Measurements from ENCODE around the gene PXYLP1.
"Not testable (repeated sequence)": the region's sequence is repeated elsewhere in the genome, so short reads cannot be mapped to it uniquely, and the experiment has no call there.

The PXYLP1 gene, protein sequence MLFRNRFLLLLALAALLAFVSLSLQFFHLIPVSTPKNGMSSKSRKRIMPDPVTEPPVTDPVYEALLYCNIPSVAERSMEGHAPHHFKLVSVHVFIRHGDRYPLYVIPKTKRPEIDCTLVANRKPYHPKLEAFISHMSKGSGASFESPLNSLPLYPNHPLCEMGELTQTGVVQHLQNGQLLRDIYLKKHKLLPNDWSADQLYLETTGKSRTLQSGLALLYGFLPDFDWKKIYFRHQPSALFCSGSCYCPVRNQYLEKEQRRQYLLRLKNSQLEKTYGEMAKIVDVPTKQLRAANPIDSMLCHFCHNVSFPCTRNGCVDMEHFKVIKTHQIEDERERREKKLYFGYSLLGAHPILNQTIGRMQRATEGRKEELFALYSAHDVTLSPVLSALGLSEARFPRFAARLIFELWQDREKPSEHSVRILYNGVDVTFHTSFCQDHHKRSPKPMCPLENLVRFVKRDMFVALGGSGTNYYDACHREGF

DNA sequence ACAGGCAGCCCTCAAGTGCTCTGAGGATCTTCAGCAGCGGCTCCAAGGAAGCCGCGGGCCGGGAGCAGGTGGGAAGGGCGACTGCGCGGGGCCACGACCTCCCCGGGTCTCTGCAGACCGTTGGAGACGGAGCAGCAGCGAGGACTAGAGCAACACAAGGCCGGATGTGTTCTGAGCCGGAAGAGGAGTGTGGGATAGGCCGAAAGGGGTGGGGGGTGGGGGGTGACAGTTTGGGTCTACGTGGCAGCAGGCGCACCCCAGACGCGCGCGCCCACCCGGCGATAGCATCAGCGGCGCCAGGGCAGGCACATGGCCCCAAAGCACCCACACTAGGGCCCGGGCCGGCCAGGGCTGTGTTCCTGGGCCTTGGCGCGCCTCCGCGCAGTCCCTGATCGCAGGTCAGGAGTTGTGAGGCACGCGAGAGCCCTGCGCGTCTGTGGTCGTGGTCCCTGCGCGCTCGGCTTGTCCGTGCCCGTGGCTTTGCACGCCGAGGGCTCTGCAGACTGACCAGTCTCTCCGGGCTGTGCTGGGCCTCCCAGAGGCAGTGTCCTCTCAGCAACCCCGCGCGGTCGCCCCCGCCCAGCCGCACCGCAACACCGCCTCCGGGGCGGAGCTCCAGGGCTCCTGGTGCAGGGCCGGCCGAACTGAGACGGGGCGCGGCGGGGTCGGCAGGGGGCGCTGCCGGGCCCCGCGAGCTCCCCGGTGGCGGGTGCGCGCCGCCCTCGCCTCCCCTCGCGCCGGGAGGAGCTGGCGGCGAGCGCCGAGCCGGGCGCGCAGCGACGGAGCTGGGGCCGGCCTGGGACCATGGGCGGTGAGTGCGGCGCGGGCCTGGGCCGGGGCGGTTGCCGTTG is at the start of gene PXYLP1:
TSS of gene PXYLP1 (plus strand) at position 725 of the 851 bp plus-strand sequence. CDS start 28,351 bp downstream, outside the sequence.
- peak; percentile 96 for DNase-seq (ENCODE audit: low spot score)

- DNase-seq (ENCODE audit: low spot score), result no peak
These were observed 48.0 kb upstream of the PXYLP1 start for GRCh38 chr3:141183606-141184005.

DNA sequence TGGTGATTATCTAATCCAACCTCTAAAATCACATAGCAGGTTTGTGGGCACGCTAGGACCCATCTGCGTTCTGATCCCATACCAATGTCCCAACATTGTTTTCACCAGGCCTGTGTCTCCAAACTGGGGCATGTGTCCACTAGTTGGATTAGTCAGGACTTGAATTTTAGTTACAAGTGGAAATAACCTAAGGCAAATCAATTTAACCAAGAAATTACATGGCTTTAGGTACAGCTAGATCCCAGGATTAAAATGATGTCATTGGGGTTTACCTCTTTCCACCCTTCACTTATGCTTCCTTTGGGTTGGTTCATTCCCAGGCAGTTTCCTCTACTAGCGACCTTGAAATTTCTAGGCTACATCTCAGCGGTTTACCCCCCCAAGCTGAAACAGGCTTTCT is 47.2 kb upstream of the PXYLP1 start:
- no peak for DNase-seq (ENCODE audit: low spot score)

DNA sequence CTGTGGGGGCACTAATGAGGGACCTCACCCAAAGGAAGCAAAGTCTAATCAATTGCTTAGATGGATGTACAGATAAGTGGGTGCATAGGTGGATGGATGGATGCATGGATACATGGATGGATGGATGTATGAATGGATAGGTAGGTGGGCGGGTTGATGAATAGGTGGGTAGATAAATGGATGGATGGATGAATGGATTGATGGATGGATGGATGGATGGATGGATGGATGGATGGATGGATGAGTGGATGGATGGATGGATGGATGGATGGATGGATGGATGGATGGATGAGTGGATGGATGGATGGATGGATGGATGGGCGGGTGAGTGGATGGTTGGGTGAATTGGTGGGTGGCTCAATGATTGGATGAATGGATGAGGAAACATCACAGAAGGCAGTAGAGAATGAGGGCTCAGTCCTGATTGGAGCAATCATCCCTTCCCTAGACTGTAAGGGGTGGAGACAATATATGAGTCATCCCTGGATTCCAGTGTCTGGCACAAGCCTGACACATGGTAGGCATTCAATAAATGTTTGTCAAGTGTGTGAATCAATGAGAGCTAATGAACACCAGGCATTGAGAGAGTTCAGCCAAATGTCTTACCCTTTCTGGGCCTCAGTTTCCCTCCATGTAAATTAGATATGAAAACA is 40.4 kb upstream of the PXYLP1 start:
- no peak for DNase-seq (ENCODE audit: low spot score)

DNA sequence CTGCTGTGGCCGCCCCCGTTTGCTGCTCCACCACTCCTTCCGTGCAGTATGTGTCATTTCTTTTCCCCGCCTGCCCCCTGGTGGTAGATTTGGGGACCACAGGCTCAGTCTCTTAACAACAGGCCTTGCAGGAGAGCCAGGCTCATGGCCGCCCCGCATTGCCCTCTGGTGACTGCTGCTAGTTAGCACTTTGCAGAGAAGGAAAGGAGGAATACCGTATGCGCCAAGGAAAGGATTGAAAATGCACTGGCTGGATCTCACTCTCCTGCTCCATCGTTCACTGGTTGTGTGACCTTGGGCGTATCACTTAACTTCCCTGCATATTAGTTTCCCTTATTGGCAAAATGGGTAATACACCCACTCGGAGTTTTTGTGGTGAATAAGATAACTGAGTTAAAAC is 39.3 kb upstream of the PXYLP1 start:
- DNase-seq (ENCODE audit: low spot score), result peak; percentile 99

DNA sequence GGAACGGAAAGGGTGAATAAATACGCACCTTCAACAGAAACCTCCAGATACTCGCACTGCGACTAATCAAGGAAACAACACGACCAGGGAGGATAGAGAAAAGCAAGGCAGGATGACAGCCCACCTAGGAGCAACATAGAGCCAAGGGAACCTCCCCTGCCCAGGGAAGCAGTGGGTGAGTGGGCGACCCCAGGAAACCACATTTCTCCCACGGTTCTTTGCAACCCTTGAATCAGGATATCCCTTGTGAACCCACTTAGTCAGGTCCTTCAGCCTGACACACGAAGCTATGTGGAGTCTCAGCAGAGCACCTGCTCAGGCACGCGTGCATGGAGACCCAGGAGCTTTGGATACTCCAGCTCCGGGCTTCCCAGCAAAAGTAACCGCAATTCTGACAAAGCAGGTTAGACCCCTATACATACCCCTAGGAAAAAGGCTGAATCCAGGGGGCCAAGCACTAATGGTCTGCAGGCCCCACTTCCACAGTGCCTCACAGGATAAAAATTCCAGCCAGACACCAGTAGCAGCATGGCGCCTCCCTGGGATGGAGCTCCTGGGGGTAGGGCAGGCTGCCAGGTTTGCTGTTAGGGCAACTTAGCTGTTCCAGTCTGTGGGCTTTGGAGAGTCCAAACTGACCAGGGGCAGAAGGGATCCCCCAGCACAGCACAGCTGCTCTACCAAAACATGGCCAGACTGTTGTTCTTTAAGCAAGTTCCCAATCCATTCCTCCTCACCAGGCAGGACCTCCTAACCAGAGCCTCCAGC is 38.4 kb upstream of the PXYLP1 start:
- no peak for DNase-seq (ENCODE audit: low spot score)

GRCh38 chr3:141201122-141201521 is 30.5 kb upstream of the PXYLP1 start:
- DNase-seq (ENCODE audit: low spot score), result no peak

GRCh38 chr3:141202682-141203081 is 28.9 kb upstream of the PXYLP1 start:
- no peak for DNase-seq (ENCODE audit: low spot score)

DNA sequence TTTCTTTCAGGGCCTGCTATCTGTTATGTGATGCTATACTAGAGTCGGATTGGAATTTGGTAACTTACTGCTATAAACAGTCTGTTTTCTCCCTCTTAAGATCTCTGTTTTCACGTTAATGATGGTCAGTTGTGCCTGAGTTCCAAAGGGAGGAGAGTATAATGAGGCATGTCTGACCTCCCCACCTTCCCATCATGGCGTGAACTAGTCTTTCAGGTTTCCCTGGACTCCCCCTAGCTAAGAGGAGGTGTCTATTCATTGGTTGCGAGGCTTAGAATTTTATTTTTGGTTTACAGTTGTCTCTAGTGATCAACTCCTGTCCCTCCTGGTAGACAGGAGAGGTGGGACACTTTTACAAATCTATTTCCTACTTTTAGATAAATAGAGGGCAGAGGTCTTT is 27.8 kb upstream of the PXYLP1 start:
- no peak for DNase-seq (ENCODE audit: low spot score)

- DNase-seq (ENCODE audit: low spot score), result no peak
These were observed 27.3 kb upstream of the PXYLP1 start for GRCh38 chr3:141204343-141204742.

GRCh38 chr3:141211306-141211705 is 20.3 kb upstream of the PXYLP1 start:
- not testable (repeated sequence) for DNase-seq (ENCODE audit: low spot score)

GRCh38 chr3:141212101-141212500 is 19.5 kb upstream of the PXYLP1 start:
- DNase-seq (ENCODE audit: low spot score), result no peak

- no peak for DNase-seq (ENCODE audit: low spot score)
These were observed 19.1 kb upstream of the PXYLP1 start for GRCh38 chr3:141212555-141212954.

DNA sequence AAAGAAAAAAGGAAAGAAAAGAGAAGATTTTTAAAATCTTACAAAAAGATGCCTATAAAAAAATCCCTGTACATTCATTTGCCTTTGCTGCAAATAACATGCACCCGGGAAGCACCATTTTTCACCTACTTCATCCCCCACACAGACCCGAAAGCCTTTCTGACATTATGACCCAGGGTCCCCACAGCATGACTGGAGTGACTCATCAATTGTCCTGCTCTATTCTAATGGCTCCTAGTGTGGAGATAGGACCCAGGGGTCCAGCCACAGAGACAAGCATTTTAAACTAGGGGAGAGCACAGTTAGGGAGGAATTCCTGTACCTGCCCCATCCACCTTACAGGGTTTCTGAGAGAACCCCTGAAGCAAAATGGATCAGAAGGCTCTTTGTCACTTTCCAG is 14.7 kb upstream of the PXYLP1 start:
- no peak for DNase-seq (ENCODE audit: low spot score)

- DNase-seq (ENCODE audit: low spot score), result no peak
These were observed 14.2 kb upstream of the PXYLP1 start for GRCh38 chr3:141217389-141217788.

DNA sequence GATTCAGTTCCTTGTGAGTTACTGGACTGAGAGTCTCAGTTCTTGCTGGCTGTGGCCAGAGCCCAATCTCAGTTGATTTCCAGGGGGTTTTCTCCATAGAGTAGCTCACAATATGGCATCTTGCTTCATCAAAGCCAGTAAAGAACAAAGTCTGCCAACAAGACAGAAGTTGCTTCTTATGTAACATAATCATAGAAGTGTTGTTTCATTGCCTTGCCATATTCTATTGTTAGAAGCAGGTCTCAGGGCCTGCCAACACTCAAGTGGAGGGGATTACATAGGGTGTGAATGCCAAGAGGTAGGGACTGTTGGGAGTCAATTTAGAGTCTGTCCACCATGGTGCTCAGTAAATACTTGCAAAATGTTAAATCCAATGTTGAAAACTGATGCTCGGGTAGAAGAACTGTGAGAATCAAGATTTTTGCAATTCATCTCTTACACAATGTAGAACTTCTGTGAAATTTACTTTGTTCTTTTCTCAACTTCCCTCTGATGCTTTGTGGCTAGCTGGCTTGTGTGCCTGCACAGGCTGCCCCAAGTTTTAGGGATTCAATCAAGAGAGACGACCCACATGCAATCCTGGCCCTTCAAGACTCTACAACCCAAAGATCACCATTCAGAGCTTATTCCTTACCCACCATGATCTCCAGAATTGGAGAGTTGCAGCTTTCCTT is 13.3 kb upstream of the PXYLP1 start:
- DNase-seq (ENCODE audit: low spot score), result no peak

- DNase-seq (ENCODE audit: low spot score), result no peak
These were observed 12.7 kb upstream of the PXYLP1 start for GRCh38 chr3:141218926-141219325.

- DNase-seq (ENCODE audit: low spot score), result no peak
These were observed 7.9 kb upstream of the PXYLP1 start for GRCh38 chr3:141223673-141224166.

DNA sequence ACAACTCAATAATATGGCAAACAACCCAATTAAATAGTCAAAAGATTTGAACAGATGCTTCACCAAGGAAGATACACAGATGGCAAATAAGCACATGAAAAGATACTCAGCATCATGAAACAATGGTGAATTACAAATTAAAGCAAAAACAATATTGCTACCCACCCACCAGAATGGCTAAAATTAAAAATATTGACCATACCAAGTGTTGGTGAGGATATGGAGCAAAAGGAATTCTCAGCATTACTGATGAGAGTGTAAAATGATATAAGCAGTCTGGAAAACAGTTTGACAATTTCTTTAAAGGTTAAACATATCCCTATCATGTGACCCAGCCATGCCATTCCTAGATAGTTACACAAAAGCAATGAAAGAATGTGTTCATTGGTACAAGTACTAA is 5.7 kb upstream of the PXYLP1 start:
- no peak for DNase-seq (ENCODE audit: low spot score)

GRCh38 chr3:141227216-141227615 is 4.4 kb upstream of the PXYLP1 start:
- DNase-seq (ENCODE audit: low spot score), result no peak

DNA sequence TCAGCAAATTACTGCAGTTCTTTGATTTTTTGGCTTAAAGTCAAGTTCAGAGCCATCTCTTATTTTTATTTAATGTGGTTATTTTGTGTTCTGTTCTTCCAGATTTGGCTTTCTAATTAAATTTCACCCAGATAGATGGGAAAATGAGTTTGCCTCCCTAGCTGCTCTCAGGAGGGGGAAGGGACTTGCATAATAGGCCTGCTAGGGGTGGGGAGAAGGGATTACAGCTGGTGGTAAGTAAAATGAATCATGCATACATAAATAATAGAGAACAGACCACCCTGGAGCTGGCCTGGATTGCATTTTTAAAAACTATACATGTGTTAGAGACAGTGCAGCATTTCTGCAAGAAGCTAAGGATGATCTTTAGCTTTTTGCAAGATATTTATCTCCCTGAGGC is 3.9 kb upstream of the PXYLP1 start:
- no peak for DNase-seq (ENCODE audit: low spot score)
